Right lobe of liver (tissue), 4 donors: ENCODE measurements around the gene RASSF8.

Experiments used
- CTCF ChIP-seq, 4 donors: fragments of 200-600 bp in 3 of 4; fragments of 450-650 bp in 1 of 4; IDR thresholded peaks; one replicate each; pipeline versions ENCODE4 v1.5.1 to v1.8.0; 2016 to 2022; ENCODE audit warnings: antibody characterized with exemption in 4 of 4, mild to moderate bottlenecking in 2 of 4
- POLR2A ChIP-seq: fragments of 450-650 bp; IDR thresholded peaks from one replicate; pipeline ENCODE4 v1.6.1; 2017; ENCODE audit warnings: antibody characterized with exemption, mild to moderate bottlenecking
- donor health status: DM: no; HTN: no; CAD: no.
- donor health status: DM: no; HTN: no; CAD: no.
- donor health status: DM: no; HTN: yes; CAD: no.

DNA sequence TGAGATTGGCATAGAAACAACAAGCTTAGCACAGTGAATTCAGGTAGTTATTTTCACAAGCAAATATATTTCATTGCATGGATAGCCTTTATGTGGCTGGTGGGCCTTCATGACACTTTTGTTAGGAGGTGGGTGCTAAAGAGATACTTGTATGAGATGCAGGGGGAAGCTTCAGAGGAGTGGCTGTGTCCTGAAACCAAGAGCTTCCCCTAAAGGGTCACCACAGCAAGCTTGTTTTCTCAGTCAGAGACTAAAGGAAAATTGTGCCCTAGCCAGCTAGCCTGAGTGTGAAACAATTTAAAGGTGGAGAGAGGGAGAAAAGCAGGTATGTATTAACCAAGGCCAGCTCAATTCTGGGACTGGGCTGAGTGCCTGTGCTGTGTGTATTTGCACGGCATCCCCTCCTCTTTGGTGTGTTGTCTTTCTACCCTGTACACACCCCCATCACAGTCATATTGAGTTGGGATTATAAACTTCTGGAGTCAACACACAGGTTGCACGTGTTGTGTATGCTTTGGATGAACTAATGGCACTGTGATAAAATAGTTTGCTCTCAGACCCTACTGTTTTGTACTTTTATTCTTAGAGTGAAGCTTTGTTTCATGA is 79.2 kb downstream of the RASSF8 start:
- no peak for TF ChIP-seq CTCF (IDR thresholded peaks at IDR 0.05)
- TF ChIP-seq POLR2A = no peak
